ENCODE measurements around the gene CYP4F8.

DNA sequence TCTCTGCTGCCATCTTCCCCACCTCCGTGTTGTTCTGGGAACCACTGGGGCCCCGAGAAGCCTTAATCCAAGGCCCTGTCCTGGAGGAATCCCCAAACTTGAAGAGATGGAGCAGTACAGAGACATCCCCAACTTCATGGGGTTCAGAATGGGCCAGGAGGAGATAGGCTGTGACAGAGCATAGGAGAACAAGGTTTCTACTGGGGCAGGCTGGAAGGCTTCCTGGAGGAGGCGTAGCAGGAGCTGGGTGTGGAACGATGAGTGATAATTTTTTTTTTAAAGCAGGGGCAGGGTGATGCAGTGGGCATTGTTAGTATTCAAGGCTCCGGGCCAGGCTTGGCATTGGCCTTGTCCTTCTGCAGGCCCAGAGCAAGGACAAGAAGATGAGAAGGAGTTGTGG lies 3.3 kb downstream of the CYP4F8 start:
- TF ChIP-seq POLR2A (IDR thresholded peaks at IDR 0.05; ENCODE audit: low read depth, low read length), result no peak
- no peak for TF ChIP-seq TAF1 (IDR thresholded peaks at IDR 0.05; ENCODE audit: borderline replicate concordance, low read depth, low read length)
- TF ChIP-seq POLR2AphosphoS5 (IDR thresholded peaks at IDR 0.05; ENCODE audit: low read depth, low read length), result no peak

Measured in GM12892 (cell line).